ENCODE measurements around the gene AK8.

The AK8 gene

DNA sequence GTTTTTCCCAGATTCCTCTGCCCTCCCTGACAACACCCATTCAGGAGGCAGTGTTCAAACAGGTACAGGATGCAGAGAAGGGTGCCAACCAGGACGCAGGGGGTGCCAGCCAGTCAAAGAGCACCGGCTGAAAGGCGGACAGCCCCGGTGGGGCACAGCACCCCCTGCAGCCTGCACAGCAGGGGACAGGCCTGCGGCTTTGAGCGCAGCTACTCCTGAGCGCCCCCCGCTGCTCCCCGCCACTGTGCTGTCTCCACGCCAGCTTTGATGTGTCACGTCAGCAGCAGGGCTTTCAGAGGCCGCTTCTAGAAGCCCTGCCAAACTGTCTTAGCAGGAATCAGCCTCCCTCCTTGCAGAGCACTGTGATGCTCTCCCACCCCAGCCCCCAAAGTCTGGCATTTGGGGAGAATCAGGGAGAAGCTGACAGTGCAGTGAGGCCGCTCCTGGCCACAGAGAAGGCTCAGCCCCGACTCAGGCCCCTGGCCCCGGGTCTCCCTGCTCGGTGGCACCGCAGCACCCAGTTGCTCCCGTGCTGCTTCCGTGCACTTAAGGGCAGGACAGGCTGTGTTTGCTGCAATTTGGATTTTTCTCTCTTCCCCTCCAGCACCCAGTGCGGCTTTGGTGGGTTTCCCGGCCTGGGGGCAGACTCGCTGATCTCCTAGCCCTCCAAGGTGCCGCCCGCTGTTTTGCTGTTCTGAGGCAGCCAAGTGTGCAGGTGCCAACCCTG lies 20.3 kb downstream of the AK8 start:
- no peak for DNase-seq

DNA sequence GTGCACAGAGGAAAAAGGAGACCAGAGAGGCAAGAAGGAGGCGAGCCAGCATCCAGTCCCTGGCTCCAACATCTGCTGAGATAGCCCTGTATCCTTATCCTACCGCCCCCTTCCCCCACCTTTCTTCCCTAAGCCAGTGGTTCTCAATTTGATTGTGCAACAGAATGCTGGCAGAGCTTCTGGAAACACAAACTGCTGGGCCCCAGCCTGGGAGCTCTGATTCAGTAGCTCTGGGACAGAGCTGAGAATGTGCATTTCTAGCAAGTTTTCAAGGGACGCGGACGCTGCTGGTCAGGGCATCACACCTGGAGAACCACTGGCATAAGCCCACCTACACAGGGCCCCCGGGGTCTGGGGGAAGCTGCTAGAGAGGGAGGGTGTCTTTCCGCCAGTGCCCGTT lies 21.1 kb downstream of the AK8 start:
- no peak for DNase-seq

DNA sequence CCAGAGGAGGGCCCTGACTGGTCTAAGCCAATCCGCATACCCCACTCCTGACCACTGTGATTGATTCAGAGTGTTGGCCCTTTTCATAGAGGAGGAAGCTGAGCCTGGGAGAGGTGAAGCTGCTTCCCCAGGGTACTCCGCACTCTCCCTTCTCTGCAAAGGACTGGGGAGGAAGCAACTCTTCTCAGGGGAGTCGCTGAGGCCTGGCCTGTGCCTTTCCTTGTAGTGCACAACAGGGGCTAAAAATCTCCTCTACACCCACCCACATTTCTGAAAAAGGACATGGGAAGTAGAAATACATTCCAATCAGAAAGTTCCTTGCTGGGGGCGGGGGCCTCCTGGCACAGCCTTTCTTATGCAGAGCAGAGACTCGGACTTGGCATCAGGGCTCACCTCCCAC lies 22.2 kb downstream of the AK8 start:
- no peak for DNase-seq

DNA sequence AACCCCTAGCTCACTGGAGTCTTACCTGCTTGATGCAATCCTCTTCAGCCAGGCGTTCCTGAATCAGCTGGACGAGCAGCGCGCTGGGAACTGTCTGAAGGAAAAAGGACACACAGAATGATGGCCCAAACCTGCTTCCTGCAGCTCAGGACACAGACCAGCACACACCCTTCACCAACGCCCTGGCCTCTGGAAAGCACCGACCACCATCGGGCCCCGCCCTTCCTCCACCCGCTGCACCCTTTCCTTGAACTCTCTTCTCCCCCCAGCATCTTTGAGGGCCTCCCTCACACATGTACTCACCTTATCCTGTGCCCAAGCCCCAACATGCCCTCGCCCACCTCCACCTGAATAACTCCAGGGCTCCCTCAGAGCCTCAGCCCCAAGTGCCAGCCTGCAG lies 23.3 kb downstream of the AK8 start:
- DNase-seq, result no peak

DNA sequence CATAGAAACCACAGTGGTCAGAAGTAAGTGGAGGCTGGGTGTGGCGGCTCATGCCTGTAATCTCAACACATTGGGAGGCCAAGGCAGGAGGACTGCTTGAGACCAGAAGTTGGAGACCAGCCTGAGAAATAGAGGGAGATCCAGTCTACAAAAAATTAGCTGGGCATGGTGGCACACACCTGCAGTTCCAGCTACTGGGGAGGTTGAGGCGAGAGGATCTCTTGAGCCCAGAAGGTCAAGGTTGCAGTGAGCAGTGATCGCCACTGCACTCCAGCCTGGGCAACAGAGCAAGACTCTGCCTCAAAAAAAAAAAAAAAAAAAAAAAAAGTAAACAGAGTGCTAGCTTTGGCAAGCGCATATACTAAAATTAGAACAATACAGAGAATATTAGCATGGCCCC lies 24.6 kb downstream of the AK8 start:
- no peak for DNase-seq

DNA sequence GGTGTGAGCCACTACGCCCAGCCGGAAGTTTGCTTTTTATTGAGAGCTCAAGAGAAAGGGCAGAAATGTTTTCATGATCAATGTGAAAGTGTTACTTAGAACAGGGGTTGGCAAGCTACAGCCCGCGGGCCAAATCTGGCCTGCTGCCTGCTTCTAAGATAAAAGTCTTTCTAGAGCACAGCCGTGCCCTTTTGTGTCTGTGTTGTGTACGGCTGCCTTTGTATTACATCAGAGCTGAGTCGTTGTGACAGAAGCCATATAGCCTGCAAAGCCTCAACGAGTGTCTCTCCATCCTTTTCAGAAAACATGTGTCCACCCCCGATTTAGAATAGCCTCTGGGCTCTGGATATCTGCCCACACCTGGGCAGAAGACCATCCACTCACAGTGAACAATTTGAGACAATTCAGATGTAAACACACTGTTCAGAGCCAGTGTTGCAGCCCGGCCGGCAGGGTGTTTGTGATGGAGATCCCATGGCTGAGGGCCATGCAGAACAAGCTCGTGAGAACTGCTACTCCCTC lies 28.8 kb downstream of the AK8 start:
- DNase-seq, result no peak

DNA sequence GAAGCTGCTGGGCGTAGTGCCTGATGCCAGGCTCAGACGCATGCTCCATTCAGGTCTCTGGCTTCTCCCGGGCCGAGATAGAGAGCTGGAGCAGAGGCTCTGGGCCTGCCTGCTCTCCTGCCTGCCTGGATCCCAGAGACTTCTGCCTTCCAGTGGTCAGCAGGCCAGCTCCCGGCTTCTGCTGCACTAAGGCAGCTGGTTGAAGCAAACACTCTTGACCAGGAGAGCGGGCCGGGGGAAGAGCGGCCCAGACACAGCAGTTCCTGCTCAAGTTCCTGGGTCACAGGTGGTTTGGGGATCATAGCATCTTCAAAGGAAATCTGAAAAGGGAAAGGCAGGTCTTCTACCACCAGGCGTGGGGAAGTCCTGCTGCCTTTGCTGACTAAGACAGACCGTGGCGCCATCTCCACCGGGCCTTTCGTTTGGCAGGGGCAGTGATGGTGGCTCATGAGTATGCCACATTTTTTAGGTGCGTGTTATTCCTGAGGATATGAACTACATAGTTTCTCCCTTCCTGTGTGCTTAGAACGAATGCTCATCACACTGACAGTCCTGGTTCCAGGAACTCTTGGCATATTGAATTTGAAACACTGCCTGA lies 31.1 kb downstream of the AK8 start:
- DNase-seq, result no peak

DNA sequence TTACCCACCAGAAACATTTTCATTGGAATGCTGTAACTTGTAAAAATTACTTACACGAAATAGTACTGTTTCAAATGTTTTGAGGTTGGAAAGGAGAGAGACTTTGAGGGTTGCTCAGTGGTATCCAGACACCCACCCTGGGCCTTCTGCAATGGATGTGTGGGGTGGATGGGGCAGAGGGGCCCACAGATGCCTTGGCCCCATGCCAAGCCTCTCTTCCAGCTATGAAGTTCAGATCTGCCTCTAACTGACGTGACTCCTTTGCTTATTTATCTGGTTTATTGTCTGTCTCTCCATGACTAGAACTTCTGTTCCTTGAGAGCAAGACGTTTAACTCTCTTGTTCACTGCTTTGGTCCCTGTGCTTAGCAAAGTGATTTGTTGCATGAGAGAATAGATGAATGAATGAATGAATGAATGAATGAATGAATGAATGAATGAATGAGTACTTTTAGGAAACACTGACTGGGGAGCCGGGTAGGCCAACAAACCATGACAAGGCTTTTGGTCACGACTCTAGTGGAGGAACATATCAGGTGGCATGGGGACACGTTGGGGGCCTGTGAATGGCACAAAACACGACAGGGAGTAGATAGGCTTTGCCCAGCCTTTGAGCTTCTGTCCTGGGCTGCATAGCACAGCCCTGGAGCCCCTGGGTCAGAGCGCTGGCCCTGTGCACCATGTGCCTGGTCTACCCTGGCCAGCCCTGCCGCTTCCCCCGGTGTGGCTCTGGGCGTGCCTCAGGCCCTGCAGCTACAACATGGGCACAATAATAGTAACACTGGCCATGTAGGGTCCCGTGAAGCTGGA lies 31.8 kb downstream of the AK8 start:
- no peak for DNase-seq

DNA sequence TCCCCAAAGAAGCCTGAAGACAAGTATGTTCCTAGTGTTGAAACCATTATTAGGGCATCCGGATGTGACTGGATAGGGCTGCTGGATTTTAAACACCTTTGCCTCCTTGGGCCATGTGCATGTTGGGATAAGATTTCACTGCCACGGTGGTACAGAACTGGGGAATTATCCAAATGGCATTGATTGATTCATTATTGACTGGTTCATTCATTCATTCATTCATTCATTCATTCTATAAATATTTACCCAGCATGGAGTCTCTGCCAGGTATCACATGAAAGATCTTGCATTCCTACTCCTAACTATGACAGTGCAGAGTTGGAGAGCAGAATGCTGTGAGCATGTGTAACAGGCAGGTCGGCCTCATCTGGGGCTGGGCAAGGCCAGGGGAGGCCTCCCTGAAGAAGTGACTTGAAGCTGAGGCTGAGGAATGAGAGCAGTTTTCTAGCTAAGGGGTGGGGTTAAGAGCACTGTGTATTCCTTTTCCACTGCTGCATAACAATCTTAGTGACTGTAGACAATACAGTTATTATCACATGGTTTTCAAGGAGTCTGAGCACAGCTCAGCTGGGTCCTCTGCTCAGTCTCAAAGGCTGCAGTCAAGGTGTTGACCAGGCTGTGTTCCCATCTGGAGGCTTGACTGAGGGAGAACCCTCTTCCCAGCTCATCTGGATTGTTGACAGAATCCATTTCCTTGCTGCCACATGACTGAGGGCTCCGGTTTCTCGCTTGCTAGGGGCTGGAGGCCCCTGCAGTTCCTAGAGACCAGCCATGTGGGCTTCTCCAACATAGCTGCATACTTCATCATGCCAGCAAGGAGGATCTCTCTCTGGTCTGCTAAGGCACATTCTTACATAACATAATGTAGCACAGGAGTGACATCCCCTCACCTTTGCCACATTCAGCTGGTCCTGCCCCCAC lies 35.7 kb downstream of the AK8 start:
- DNase-seq, result no peak

DNA sequence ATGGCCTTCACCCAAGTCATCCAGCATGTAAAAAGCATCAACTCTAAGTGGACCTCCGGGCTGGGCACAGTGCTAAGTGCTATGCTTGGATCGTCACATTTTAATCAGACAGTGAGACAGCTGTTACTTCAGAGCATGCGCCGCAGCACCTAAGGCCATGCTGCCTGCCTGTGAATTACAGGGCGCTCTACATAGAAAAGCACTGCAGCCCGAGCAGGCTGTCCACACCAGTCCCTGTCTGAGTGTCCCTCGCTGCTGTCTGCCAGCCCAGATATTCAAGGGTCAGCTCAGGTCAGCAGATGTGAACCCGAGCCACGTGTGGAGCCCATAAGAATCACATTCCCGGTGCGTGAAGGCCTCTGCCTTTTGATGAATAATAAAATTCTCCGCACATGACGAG lies 37.1 kb downstream of the AK8 start:
- no peak for DNase-seq

DNA sequence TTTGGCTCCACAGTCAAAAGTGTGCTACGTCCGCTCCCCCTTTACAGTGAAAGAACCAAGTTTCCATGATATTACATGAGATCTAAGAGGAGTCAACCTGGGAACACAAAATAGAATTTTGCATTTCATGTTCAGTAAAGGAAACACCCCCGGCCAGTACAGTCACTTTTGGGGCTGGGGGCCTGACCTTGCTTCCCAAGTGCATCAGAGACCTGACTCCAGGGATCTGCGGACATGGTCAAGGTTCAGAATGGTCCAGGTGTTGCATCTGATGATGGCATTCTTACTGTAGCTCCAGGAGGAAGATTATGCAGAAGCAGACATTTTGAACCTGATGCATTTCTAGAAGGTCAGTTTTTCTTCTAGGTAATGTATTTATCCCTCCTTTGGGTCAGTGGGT lies 39.8 kb downstream of the AK8 start:
- no peak for DNase-seq

DNA sequence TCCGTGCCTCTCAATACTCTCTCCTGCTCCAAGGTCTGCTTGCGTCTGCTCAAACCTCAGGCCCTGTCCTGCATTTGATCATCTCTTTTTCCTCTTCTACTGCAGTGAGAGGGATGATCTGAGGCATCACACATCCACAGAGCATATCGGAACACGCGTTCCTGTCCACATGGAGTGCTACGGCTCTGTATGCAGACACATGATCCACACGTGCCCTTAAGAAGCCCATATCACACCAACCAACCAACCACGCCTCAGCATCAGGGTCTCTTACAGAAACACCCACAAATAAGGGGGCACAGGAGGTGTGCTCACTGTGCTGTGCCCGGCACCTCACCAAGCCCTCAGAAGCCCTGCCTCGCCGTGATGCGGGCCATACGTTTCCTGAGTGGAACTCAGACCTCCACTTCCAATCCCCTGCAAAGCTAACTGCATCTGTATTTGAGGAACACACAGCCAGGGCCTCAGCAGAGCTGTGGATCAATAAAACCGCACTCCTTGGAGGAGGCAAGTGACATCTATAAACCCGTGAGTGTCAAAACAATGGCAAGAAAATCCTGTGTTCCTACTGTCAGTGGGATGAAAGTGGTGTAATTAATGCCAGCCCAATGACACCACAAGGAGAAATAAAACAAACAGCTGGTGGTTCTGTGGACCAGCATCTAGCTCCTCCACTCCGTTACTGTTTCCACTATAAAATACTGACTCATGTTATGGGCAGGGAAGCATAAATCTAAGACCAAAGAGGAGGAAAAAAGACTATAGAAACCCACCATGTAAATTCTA lies 40.4 kb downstream of the AK8 start:
- no peak for DNase-seq

DNA sequence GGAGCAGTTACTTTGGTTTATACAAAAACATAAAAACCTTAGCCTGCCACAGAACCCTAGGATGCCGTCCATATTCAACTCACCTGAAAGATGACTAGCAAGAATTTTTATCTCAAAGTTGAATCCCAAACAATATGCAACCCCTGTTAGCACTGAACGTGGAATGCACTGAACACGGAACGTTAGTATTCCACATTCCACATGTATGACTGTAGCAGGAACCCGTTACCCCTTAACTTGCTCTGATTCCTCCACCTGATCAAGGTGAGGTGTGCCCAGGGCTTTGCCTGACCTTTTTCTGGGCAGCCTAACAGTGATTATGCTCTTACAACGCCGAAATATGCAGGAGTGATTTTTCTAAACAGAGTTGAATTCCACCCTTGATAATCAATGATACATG lies 43.7 kb downstream of the AK8 start:
- no peak for DNase-seq

DNA sequence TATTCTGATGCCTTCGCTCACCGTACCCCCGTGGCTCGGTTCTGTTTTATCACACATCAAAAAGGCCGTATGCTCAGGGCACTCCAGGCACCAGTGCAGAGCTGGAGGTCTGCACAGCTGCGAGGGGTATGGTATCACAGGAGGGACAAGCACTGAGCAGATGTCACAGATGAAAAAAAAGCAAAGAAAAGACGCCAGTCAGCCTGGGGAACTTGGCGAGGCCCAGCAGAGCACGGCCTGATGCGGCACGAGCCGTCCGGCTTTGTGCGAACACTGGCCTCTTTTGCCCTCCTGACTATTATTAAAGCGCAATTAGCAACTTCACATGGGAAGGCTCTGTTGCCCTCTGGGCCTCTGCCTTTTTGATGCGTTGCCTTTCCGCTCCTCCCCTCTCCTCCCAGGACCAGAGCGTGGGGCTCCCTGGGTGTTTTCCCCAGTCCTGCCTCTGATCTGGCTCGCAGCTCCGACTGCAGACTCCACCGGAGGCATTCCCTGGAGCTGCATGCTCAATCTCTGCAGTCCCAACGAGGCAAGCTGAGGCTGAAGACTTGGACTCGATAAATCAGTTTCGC lies 44.4 kb downstream of the AK8 start:
- DNase-seq, result no peak

DNA sequence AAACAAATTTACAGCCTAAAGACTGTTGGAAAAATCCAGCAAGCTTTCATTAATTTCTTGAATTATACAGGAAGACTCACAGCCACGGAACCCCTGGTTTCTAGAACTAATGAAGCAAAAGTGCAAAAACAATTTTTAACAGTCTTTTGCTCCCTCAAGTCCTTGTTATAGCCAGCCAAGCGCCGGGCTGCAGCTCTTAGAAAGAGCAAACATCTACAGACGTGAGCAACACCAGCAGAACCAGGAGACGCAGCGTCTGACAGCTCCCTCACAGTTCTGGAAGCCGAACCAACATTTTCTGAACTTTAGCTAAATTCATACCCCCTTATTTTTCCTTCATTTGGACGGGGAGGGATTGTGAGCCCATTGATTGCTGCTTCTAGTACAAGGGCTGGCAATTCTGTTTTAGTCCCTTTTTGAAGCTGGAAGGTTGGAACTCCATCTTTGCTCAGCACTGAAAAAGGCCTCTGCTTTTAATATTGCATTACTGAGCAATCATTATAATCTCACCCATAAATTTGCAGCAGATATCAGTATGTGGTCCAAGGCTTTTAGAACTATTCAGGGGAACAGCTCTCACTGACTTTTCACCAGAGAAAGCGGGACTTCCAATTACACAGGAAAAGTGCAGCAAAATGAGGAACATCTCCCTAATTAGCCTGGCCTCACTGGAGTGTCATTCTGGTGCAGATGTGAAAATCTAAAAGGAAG lies 45.8 kb downstream of the AK8 start:
- no peak for DNase-seq

DNA sequence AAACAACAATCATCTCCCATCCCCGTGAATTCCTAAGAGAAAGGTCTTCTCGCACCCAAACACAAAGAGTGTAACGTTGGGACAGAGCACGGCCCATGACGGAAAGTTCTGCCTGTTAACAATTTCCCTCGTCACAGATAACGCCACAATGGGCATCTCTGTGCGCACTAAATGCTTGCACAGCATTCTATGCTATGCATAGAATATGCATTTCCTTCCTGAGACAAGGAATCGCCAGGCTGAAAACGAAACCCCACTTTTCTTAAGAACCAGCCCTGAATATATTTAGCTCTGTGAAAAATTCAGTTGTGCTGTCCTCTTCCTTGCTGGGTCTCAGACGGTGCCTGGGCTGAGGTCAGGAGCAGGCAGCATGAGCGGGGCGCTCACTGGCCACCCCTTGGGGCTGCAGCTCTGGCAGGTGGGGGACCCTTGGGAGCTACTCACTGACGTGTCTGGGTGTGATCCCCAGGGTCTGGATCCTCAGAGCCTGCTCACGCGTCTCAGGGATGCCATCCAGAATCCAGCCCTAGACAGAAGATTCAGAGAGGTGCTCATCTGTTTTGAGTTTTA lies 49.8 kb downstream of the AK8 start:
- no peak for DNase-seq

DNA sequence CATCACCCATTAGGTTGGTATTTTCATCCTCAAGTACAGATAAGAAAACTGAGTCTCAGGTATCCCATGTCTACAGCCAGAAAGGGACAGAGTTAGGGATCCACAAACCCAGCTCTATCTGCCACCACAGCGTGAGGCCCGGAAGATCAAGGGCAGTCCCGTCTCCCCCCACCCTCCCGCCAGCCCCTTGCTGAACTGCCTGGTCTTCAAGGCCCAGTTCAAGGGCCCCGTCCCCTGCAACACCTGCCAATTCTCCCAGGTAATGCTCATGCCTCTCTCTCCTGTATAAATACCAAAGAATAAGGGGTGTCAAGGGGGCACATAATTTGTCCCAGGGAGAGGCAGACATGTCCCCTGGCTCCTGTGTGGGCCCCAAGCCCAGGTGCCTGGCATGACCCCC lies 50.7 kb downstream of the AK8 start:
- no peak for DNase-seq

DNA sequence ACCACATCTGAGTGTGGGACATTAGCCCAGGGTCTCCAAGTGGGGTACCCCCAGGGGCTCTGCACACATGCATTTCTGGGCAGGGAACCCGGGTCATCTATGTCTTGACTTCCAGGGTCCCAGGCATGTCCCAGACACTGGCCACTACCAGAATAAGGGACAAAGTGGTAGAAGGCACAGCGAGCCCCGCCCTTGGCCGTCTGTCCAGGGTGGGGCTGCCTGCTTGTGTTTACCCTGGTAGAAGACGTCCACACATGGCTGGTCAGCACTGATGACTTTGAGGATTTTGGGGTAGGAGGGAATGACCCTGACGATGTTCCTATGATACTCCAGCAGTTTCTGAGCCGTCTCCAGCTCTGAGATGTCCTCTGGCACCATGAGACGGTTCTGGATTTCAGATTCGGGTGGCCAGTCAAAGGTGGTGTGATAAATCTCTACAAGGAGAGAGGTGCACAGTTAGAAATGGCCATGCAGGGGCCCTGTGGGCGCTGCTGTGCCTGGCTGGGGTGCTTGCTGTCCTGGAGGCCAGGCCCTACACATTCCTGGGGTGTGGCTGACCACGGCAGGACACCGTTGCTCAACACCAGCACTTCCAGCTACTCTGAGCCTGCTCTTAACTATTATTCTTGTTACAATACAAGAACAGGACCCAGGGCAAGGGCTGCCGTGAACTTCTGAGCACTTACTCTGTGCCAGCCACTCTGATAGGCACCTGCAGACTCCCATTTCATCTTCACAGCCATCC lies 51.3 kb downstream of the AK8 start:
- no peak for DNase-seq

DNA sequence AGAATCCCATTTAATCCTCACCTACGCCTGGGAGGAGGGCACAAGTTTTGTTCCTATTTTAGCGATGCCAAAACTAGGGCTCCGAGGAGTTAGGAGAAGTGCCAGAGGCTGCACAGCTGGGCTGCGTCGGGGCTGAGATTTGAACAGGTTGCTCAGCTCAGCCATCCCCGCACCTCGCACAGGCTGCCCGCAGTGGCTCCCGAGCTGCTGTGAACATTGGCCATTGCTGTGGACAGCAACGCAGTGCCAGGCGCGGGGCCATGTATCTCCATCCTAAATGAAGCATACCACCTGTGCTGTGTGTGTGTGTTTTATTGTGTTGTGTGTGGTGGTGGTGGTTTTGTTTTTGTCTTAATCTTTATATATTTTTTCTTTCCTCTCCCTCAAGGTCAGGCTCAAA lies 52.0 kb downstream of the AK8 start:
- DNase-seq, result no peak

DNA sequence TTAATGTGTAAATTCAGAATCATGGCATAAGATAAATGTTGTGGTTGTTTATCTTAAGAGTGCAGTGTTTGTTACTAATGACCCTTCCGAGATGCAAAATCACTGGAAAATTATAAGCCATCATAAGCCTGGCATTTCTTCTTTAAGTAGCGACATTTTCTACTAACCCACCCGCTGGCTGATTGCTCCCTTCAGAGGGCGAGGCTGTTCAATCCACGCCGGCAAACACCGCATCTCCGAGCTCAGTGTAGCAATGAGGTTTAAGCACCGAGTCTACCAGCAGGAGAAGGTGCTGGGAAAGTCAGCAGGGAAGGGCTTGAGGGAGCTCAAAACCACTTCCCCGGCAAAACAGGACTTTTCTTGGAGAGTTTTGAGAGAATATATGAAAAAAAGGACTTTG lies 52.7 kb downstream of the AK8 start:
- no peak for DNase-seq

Data from NCI-H1436 (cell line).